ENCODE measurements around the gene LSMEM2.

The LSMEM2 gene

DNA sequence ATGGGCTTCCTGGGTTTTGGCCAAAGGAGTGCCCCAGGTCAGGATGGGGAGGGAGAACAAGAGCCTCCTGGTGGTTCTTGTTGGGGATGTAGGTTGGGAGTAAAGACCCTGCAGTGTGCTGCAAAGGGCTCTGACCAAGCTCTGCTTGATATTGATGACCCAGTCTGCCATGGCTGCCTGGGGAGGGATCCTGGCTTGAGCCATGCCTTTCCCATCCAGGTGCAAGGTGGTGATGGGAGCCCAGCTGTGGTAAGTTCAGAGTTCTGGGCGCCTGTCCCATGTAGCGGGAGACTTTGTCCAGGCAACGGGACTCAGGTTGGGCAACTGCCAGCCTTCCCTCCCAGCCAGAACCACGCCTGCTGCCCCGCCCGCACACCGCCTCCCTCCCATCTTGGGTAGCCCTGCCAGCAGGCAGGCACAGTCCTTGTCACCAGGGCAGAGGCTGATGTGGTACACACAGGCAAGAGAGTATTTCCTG is 40.3 kb upstream of the LSMEM2 start:
- CTCF ChIA-PET, result interaction anchor here (69.0 to 72.5 kb wide), 2 partner anchors 7 to 11 kb away, joined by 1875 read pairs; partner anchors contain the start of genes GNAI2, LSMEM2, SEMA3B and SLC38A3
- H3K4me3 ChIP-seq (ENCODE audit: control insufficient read depth in 1 of 7, extremely low read depth in 1 of 7, insufficient read depth in 4 of 7, low read depth in 2 of 7, low read length in 6 of 7), result peak overlapping the region; percentile 81 to 99 (median 97)
- H3K36me3 ChIP-seq (ENCODE audit: control insufficient read depth in 4 of 4, insufficient read depth in 4 of 4, low read length in 3 of 4), result peaks cover 0 to 38% (median 10%) of the 10 kb centered on the region in 4 experiments
- POLR2A ChIA-PET, result no interaction called here
- peaks cover 11 to 84% (median 79%) of the 10 kb centered on the region in 4 experiments for H3K4me1 ChIP-seq (ENCODE audit: control extremely low read depth in 1 of 4, control insufficient read depth in 4 of 4, insufficient read depth in 4 of 4, low read length in 3 of 4)
- peak overlapping the region; percentile 50 to 93 for H3K27ac ChIP-seq (ENCODE audit: insufficient read depth in 1 of 2, low read depth in 1 of 2, low read length in 2 of 2, poor library complexity in 1 of 2, severe bottlenecking in 2 of 2)
- no peaks in the 10 kb centered on the region for H3K9me3 ChIP-seq (ENCODE audit: control extremely low read depth in 1 of 5, control insufficient read depth in 4 of 5, insufficient read depth in 2 of 5, low read depth in 1 of 5, low read length in 4 of 5)
- DNase-seq, result no peak
- 12% methylated on average over 5 of the region's 7 CpGs for WGBS (ENCODE audit: insufficient coverage)
- H3K27me3 ChIP-seq (replicated peaks in 2 of 5; ENCODE audit: control insufficient read depth in 4 of 5, insufficient read depth in 5 of 5, low read length in 4 of 5), result no peaks in the 10 kb centered on the region

DNA sequence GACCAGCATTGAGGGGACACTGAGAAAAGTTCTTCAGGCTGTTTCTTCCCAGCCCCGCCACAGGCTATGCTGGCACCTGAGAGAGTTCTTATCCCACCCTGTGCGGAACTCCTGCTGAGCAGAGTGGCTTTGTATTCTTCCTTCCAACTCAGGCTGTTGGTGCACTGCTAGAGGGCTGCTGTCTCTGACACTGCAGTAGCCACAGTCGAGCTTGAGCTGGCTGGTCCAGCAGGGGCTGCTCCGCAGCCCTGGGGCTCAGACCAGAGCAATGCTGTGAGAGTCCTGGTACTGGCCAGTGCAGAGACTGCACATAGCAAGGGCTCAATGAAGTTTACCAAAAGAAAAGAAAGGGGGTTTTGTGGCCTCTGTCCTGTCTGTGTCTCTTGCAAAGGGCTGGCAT is 39.2 kb upstream of the LSMEM2 start:
- DNase-seq, result no peak
- H3K4me1 ChIP-seq (ENCODE audit: control extremely low read depth in 1 of 4, control insufficient read depth in 4 of 4, insufficient read depth in 4 of 4, low read length in 3 of 4), result peaks cover 11 to 91% (median 86%) of the 10 kb centered on the region in 4 experiments
- 87% methylated on average over 4 of the region's 4 CpGs for WGBS (ENCODE audit: insufficient coverage)
- no peaks in the 10 kb centered on the region for H3K27me3 ChIP-seq (replicated peaks in 2 of 5; ENCODE audit: control insufficient read depth in 4 of 5, insufficient read depth in 5 of 5, low read length in 4 of 5)
- peak overlapping the region; percentile 50 to 82 for H3K27ac ChIP-seq (ENCODE audit: insufficient read depth in 1 of 2, low read depth in 1 of 2, low read length in 2 of 2, poor library complexity in 1 of 2, severe bottlenecking in 2 of 2)
- peaks cover 0 to 45% (median 13%) of the 10 kb centered on the region in 4 experiments for H3K36me3 ChIP-seq (ENCODE audit: control insufficient read depth in 4 of 4, insufficient read depth in 4 of 4, low read length in 3 of 4)
- H3K4me3 ChIP-seq (ENCODE audit: control insufficient read depth in 1 of 7, extremely low read depth in 1 of 7, insufficient read depth in 4 of 7, low read depth in 2 of 7, low read length in 6 of 7), result peak overlapping the region in 2 of 7 experiments; percentile 8 to 81
- CTCF ChIA-PET, result interaction anchor here (0.7 to 72.5 kb wide), 4 partner anchors 8 to 151 kb away, joined by 3 to 1875 read pairs (median 939); partner anchors contain the start of genes GNAI2, LSMEM2, RBM5 and SEMA3B
- POLR2A ChIA-PET, result no interaction called here
- no peaks in the 10 kb centered on the region for H3K9me3 ChIP-seq (ENCODE audit: control extremely low read depth in 1 of 5, control insufficient read depth in 4 of 5, insufficient read depth in 2 of 5, low read depth in 1 of 5, low read length in 4 of 5)

DNA sequence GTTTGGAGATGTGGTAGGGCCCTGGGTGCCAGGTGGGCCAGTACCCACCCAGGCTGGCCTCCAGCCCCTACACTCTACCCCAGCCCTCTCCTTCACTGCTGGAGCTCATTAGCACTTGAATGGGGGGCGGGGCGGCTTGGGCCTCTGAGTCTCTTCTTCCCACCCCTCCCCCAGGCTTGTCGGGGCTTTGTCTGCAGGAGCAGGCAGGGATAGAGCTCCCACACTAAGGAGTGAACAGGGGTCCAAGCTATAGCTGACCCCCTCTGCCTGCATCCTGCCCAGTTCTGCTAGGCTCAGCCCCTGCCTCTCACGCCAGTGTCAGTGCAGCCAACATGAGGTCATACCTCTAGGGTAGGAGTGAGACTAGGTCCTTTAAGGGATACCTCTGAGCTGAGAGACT is 37.7 kb upstream of the LSMEM2 start:
- DNase-seq, result no peak
- CTCF ChIA-PET, result interaction anchor here (0.8 to 72.5 kb wide), 5 partner anchors 8 to 97 kb away, joined by 3 to 1875 read pairs (median 4); partner anchors contain the start of genes GNAI2, LSMEM2, SEMA3B and SLC38A3
- H3K36me3 ChIP-seq (ENCODE audit: control insufficient read depth in 4 of 4, insufficient read depth in 4 of 4, low read length in 3 of 4), result peaks cover 0 to 52% (median 13%) of the 10 kb centered on the region in 4 experiments
- H3K27me3 ChIP-seq (replicated peaks in 2 of 5; ENCODE audit: control insufficient read depth in 4 of 5, insufficient read depth in 5 of 5, low read length in 4 of 5), result no peaks in the 10 kb centered on the region
- WGBS (ENCODE audit: insufficient coverage), result 89% methylated on average over 1 of the region's 4 CpGs
- POLR2A ChIA-PET, result no interaction called here
- peak overlapping the region in 3 of 7 experiments; percentile 36 to 67 (median 48) for H3K4me3 ChIP-seq (ENCODE audit: control insufficient read depth in 1 of 7, extremely low read depth in 1 of 7, insufficient read depth in 4 of 7, low read depth in 2 of 7, low read length in 6 of 7)
- no peaks in the 10 kb centered on the region for H3K9me3 ChIP-seq (ENCODE audit: control extremely low read depth in 1 of 5, control insufficient read depth in 4 of 5, insufficient read depth in 2 of 5, low read depth in 1 of 5, low read length in 4 of 5)
- H3K4me1 ChIP-seq (ENCODE audit: control extremely low read depth in 1 of 4, control insufficient read depth in 4 of 4, insufficient read depth in 4 of 4, low read length in 3 of 4), result peaks cover 9 to 95% (median 91%) of the 10 kb centered on the region in 4 experiments
- H3K27ac ChIP-seq (ENCODE audit: insufficient read depth in 1 of 2, low read depth in 1 of 2, low read length in 2 of 2, poor library complexity in 1 of 2, severe bottlenecking in 2 of 2), result peak overlapping the region; percentile 58 to 82

DNA sequence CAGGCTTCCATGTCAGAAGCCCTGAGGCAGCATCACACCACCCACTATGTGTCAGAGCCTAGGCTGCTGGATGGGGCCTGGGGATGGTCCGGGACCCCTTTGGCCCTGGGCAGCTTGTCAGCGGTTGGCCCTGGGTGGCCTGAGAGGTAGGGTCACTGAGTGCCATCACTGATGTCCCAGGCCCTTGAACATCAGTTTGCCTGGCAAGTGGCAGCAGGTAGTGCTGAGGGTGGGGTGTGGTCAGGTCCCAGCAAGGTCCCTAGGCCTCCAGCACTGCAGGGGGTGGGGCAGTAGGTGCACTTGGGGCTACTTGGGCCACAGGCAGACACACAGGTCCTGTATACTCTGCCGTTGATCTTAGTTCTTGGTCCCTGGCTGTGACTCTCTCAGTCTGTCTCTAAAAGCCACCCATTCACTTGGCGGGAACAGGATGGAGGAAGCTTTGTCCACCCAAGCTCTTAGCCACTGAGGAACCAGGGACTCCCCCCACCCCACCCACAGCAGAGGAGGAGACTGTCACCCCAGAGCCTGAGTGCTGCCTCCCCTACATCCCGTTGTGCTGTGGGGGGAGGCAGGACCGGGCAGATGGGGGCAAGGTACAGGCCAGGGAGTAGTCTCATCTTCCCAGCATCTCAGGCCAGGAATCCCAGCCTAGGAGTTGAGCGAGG is 37.0 kb upstream of the LSMEM2 start:
- H3K27me3 ChIP-seq (replicated peaks in 2 of 5; ENCODE audit: control insufficient read depth in 4 of 5, insufficient read depth in 5 of 5, low read length in 4 of 5), result no peaks in the 10 kb centered on the region
- peaks cover 0 to 57% (median 13%) of the 10 kb centered on the region in 4 experiments for H3K36me3 ChIP-seq (ENCODE audit: control insufficient read depth in 4 of 4, insufficient read depth in 4 of 4, low read length in 3 of 4)
- H3K4me3 ChIP-seq (ENCODE audit: control insufficient read depth in 1 of 7, extremely low read depth in 1 of 7, insufficient read depth in 4 of 7, low read depth in 2 of 7, low read length in 6 of 7), result peak overlapping the region in 5 of 7 experiments; percentile 12 to 67 (median 48)
- peaks cover 10 to 96% (median 95%) of the 10 kb centered on the region in 4 experiments for H3K4me1 ChIP-seq (ENCODE audit: control extremely low read depth in 1 of 4, control insufficient read depth in 4 of 4, insufficient read depth in 4 of 4, low read length in 3 of 4)
- no peaks in the 10 kb centered on the region for H3K9me3 ChIP-seq (ENCODE audit: control extremely low read depth in 1 of 5, control insufficient read depth in 4 of 5, insufficient read depth in 2 of 5, low read depth in 1 of 5, low read length in 4 of 5)
- H3K27ac ChIP-seq (ENCODE audit: insufficient read depth in 1 of 2, low read depth in 1 of 2, low read length in 2 of 2, poor library complexity in 1 of 2, severe bottlenecking in 2 of 2), result peak overlapping the region; percentile 58 to 82
- 53% methylated on average over 6 of the region's 7 CpGs for WGBS (ENCODE audit: insufficient coverage)
- ChIA-PET POLR2A (interaction anchor here (0.7 kb wide), 1 partner anchor 53 kb away, joined by 3 read pairs; no protein-coding TSS in a partner anchor), CTCF (interaction anchor here (0.8 to 72.5 kb wide), 4 partner anchors 8 to 96 kb away, joined by 3 to 1875 read pairs (median 940); partner anchors contain the start of genes GNAI2, LSMEM2, SEMA3B and SLC38A3)
- no peak for DNase-seq

DNA sequence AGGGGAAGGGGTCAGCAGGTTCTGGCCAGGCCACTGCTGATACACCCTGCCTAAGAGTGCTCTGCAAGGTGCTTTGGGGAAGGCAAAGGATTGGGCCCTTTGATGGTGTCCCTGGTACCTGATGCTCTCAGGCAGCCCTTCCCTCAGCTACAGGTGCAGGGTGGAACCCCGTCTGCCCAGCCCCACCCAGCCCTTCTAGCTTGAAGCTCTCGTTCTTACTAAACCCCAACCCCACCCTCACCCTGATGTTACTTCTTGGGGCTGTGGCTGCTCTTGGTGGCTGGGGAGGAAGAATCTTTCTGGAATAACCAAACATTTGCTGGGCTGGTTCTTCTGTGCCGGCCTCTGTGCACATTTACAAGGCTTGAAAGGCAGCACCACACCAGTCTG is 36.5 kb upstream of the LSMEM2 start:
- Histone ChIP-seq H3K36me3 (ENCODE audit: control insufficient read depth in 4 of 4, insufficient read depth in 4 of 4, low read length in 3 of 4) (peaks cover 0 to 62% (median 14%) of the 10 kb centered on the region in 4 experiments), H3K9me3 (ENCODE audit: control extremely low read depth in 1 of 5, control insufficient read depth in 4 of 5, insufficient read depth in 2 of 5, low read depth in 1 of 5, low read length in 4 of 5) (no peaks in the 10 kb centered on the region), H3K4me1 (ENCODE audit: control extremely low read depth in 1 of 4, control insufficient read depth in 4 of 4, insufficient read depth in 4 of 4, low read length in 3 of 4) (peaks cover 16 to 96% (median 96%) of the 10 kb centered on the region in 4 experiments), H3K27ac (ENCODE audit: insufficient read depth in 1 of 2, low read depth in 1 of 2, low read length in 2 of 2, poor library complexity in 1 of 2, severe bottlenecking in 2 of 2) (peak overlapping the region; percentile 58 to 82), H3K27me3 (replicated peaks in 2 of 5; ENCODE audit: control insufficient read depth in 4 of 5, insufficient read depth in 5 of 5, low read length in 4 of 5) (no peaks in the 10 kb centered on the region), H3K4me3 (ENCODE audit: control insufficient read depth in 1 of 7, extremely low read depth in 1 of 7, insufficient read depth in 4 of 7, low read depth in 2 of 7, low read length in 6 of 7) (peak overlapping the region in 6 of 7 experiments; percentile 8 to 67 (median 40))
- POLR2A ChIA-PET, result interaction anchor here (1.1 kb wide), 1 partner anchor 12 kb away, joined by 4 read pairs; no protein-coding TSS in a partner anchor
- CTCF ChIA-PET, result interaction anchor here (1.1 to 72.5 kb wide), 4 partner anchors 7 to 53 kb away, joined by 3 to 1875 read pairs (median 950); partner anchors contain the start of genes GNAI2, LSMEM2, SEMA3B and SLC38A3
- DNase-seq, result no peak
- 0% methylated on average over 1 of the region's 3 CpGs for WGBS (ENCODE audit: insufficient coverage)

DNA sequence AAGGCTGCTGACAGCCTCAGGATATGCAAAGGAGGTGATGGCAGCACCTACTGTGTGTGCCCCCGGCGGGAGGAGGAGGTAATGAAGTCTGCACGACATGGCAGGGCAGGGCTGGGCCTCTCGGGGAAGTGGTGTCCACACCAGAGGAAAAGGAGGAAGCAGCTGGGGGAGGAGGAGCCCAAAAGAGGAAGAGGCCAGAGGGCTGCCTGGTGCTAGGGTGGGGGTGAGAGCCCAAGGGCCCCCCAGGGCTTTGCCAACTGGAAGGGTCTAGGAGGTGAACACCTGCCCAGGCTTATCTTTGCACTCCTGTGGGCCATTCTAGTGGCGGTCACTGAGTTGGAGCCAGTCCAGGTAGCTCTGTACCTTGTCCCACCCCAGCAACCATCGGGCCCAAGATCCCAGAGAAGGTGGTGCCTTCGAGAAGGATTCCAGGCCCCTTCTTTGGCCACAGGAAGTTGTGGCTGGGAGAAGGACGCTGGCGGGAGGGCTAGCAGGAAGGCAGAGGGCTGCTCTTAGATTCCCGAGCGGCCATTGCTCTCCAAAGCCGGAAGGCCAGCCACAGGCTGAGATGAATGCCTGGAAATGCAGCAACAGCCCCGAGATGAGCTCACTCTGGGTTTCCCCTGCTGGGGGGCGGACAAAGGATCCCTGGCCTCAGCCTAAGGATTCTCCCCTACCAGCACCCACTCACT is 35.9 kb upstream of the LSMEM2 start:
- Histone ChIP-seq H3K4me1 (ENCODE audit: control extremely low read depth in 1 of 4, control insufficient read depth in 4 of 4, insufficient read depth in 4 of 4, low read length in 3 of 4) (peaks cover 18 to 99% (median 97%) of the 10 kb centered on the region in 4 experiments), H3K27me3 (replicated peaks in 2 of 5; ENCODE audit: control insufficient read depth in 4 of 5, insufficient read depth in 5 of 5, low read length in 4 of 5) (no peaks in the 10 kb centered on the region), H3K27ac (ENCODE audit: insufficient read depth in 1 of 2, low read depth in 1 of 2, low read length in 2 of 2, poor library complexity in 1 of 2, severe bottlenecking in 2 of 2) (peak overlapping the region; percentile 73 to 87), H3K36me3 (ENCODE audit: control insufficient read depth in 4 of 4, insufficient read depth in 4 of 4, low read length in 3 of 4) (peaks cover 0 to 66% (median 18%) of the 10 kb centered on the region in 4 experiments), H3K9me3 (ENCODE audit: control extremely low read depth in 1 of 5, control insufficient read depth in 4 of 5, insufficient read depth in 2 of 5, low read depth in 1 of 5, low read length in 4 of 5) (no peaks in the 10 kb centered on the region), H3K4me3 (ENCODE audit: control insufficient read depth in 1 of 7, extremely low read depth in 1 of 7, insufficient read depth in 4 of 7, low read depth in 2 of 7, low read length in 6 of 7) (peak overlapping the region in 6 of 7 experiments; percentile 13 to 67 (median 51))
- WGBS (ENCODE audit: insufficient coverage), result 3% methylated on average over 10 of the region's 14 CpGs
- peak; percentile 84 to 98 (median 98) for DNase-seq
- ChIA-PET POLR2A (interaction anchor here (0.7 to 1.4 kb wide), 4 partner anchors 12 to 22 kb away, joined by 4 to 5 read pairs (median 4); no protein-coding TSS in a partner anchor), CTCF (interaction anchor here (0.9 to 72.5 kb wide), 6 partner anchors 7 to 93 kb away, joined by 3 to 1875 read pairs (median 15); partner anchors contain the start of genes GNAI2, LSMEM2, SEMA3B and SLC38A3)
